HCT116 (cell line): ENCODE data around the gene APBA3.

Source experiments
- CEBPB ChIP-seq: IDR thresholded peaks from 2 replicates; pipeline ENCODE4 v1.6.1; 2012; ENCODE audit warnings: low read depth
- CTCF ChIP-seq, 3 experiments: fragments of 200-600 bp in 1 of 3; sonication (generic) in 1 of 3; IDR thresholded peaks in 2 of 3; conservative IDR thresholded peaks in 1 of 3; 2 replicates each; pipeline ENCODE4 v1.5.1; 2012 to 2017; ENCODE audit warnings: low read depth in 2 of 3, low read length in 2 of 3, antibody characterized with exemption in 1 of 3, borderline replicate concordance in 1 of 3, control low read depth in 1 of 3, mild to moderate bottlenecking in 1 of 3, mixed read lengths in 1 of 3, mixed run types in 1 of 3, moderate library complexity in 1 of 3; ENCODE audit not compliant: insufficient read depth in 1 of 3
- EZH2 ChIP-seq: fragments of 200-600 bp; sonication (generic); IDR thresholded peaks from 2 replicates; pipeline ENCODE4 v1.6.1; 2017; ENCODE audit warnings: antibody characterized with exemption, mixed run types
- MAX ChIP-seq: IDR thresholded peaks from 2 replicates; pipeline ENCODE4 v1.6.1; 2012
- POLR2A ChIP-seq: IDR thresholded peaks from 2 replicates; pipeline ENCODE4 v1.7.0; 2011; ENCODE audit warnings: borderline replicate concordance; ENCODE audit not compliant: insufficient read depth, insufficient read length; ENCODE audit errors: extremely low read depth
- POLR2AphosphoS5 ChIP-seq: IDR thresholded peaks from 2 replicates; pipeline ENCODE4 v1.6.1; 2011; ENCODE audit warnings: mild to moderate bottlenecking, low read depth, low read length, moderate library complexity
- SP1 ChIP-seq: IDR thresholded peaks from 2 replicates; pipeline ENCODE4 v1.6.1; 2012; ENCODE audit warnings: low read depth
- YY1 ChIP-seq: IDR thresholded peaks from 2 replicates; pipeline ENCODE4 v1.6.1; 2011; ENCODE audit warnings: low read length, low read depth, moderate library complexity, mild to moderate bottlenecking; ENCODE audit not compliant: insufficient replicate concordance; ENCODE audit errors: extremely low read depth

GRCh38 chr19:3716147-3716668 is 45.3 kb downstream of the APBA3 start:
- TF ChIP-seq CTCF (IDR thresholded peaks at IDR 0.05 in 2 of 3, conservative IDR thresholded peaks at IDR 0.05 in 1 of 3; ENCODE audit: borderline replicate concordance in 1 of 3, insufficient read depth in 1 of 3, low read depth in 2 of 3, low read length in 2 of 3) (no peak), CEBPB (no peak), POLR2AphosphoS5 (no peak), YY1 (no peak), SP1 (no peak), MAX (no peak), POLR2A (no peak), EZH2 (no peak)
